HG03045 (cell line): Measurements from ENCODE around the gene SENP2.
"Not testable (repeated sequence)": the region's sequence is repeated elsewhere in the genome, so short reads cannot be mapped to it uniquely, and the experiment has no call there.

Experiments
- ATAC-seq: cut with Tn5 transposase; IDR thresholded peaks from one replicate; pipeline ENCODE4 v1.9.1; 2021; ENCODE audit warnings: mild to moderate bottlenecking, moderate library complexity; ENCODE audit not compliant: unreplicated experiment

The SENP2 gene

DNA sequence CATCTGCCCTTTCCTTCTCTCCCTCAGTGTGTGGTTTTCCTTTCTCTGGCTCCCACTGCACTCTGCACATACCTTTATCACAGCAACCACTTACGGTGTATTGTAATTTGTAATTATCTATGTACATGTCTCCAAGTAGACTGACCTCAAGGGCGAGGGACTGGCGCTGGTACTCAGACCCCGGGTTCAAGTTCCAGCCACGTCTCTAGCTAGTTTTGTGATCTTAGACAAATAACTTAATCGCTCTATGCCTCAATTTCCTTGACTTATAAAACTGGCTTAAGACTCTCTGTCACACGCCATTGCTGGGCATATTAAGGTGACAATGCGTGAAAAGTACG is 607 bp upstream of the SENP2 start:
- no peak for ATAC-seq

- no peak for ATAC-seq
These were observed 568 bp downstream of the SENP2 start for GRCh38 chr3:185586686-185587039.

DNA sequence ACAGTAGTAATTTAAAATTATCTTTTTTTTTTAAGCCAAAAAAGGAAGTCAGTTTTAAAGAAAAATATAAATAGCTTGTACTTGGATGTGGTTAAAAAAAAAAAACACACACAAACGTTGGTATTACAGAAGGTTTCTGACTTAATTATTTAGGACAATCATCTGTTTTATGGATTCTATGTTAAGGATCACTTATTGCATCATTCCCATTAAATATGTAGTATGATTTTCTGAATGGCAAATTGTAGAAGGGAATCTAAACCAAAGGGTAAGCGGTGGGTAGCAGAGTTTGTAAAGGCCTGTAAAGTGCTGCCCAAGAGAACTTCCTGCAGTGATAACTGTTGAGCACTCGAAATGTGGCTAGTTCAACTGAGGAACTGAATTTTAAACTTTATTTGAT is 8.0 kb downstream of the SENP2 start:
- no peak for ATAC-seq

DNA sequence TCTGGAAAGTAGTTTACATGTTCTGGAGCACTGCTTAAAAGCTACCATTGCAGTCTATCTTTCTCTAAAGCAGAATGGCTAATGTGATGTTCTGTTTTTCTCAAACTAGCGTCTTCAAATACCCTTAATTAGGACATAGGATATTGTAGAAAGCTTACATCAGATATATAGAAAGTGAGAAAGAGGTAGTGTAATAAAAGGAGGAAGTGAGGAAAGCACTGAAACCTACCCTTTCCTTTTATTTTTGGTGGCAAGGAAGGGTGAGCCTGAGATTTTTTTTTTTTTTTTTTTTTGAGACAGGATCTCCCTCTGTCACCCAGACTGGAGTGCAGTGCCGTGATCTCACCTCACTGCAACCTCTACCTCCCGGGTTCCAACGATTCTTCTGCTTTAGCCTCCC is 9.4 kb downstream of the SENP2 start:
- no peak for ATAC-seq

DNA sequence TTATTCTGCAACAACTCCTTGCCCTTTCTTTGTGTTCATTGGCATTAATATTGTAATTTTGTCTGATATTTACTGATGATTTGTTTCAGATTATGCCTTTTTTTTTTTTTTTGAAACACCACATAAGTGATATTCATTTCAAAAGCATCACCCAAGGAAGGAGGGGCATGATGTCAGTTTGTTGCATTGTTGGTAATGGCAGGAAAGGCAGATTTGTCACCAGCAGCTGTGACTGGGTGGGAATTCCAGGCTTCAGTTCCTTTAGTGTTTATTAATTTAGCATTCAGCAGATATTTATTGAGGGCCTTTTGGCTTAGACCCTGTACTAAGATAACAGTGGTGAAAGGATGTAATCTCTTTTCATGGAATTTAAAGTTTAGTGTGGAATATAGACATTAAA is 19.5 kb downstream of the SENP2 start:
- no peak for ATAC-seq

DNA sequence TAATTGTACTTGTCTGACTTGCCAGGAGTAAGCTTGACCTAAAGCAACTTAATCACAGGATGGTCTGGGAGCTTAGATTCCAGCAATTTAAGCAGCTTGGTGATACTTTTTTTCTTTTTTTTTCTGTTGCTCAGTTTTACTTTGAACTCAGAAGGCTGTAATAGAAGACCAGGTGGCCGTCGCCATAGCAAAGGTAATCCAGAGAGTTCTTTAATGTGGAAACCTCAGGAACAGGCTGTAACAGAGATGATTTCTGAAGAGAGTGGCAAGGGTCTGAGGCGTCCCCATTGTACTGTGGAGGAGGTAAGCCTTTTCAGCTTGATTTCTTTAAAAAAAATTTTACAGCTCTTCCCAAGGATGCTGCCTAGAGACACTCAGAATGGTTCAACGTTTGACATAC is 20.1 kb downstream of the SENP2 start:
- no peak for ATAC-seq

GRCh38 chr3:185613016-185613415 is 26.9 kb downstream of the SENP2 start:
- no peak for ATAC-seq

GRCh38 chr3:185623939-185624665 is 38.0 kb downstream of the SENP2 start:
- no peak for ATAC-seq

DNA sequence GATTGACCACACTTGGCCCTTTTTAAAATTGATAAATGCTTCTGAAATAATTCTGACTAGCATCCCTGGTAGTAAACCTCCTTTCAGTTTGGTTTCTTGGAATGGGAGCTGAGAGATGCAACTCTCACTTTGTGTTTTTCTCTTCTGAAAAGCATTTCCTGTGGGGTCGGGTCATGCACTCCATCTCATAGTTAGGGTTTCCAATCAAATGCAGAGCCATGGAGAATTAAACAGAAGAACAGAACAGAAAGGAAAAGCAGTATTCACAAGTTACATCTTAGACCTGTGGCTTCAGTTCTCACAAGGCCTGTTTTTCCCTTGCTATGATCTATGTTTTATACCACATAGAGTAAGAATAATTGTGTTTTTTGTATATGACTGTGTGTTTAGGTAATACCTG is 39.7 kb downstream of the SENP2 start:
- ATAC-seq = no peak

DNA sequence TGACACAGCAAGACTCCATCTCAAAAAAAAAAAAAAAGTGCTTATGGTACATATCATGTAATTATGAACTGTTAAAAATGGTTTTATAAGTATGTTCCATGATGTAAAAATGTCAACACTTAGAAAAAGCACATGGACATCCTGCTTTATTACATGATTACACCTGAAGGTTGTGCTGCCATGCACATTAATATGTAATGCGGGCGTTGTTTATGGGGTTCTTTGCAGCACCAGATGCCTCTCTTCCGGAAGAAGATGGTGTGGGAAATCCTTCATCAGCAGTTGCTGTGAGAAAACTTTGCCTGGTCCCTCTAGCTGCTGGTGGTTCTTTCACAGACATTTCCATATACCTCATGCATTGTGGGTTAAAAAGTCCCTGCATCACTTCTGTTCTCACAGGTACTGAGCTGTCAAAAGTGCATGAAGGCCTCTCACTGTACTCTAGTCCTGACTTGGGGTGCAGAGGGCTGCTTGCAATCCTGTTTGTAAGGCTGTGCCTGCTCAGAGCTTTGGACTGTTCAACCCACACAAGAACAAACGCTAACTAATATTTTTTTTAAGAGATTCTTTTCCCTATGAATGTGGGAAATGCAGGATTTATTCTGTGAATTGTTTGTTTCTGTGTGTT is 43.6 kb downstream of the SENP2 start:
- ATAC-seq = no peak

DNA sequence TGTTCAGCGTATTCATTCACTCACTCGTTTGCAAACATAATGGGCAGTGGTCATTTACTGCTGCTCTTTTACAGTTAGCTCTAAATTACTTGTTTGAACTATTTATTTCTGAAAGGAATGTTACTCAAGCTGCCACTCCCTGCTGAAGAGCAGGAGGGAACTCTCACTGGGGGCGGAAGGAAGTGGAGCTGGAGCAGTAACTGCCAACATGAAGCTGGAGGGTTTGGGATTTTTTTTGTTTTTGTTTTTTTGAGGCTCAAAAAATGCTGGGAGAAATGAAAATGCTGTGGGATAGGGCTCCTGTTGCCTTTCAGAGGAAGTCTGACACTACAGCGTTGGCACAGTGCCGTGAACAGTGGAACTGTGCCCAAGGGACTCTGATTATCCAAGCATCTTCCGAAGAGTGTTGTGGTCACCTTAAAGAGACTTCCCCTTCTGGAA is 44.1 kb downstream of the SENP2 start:
- no peak for ATAC-seq

GRCh38 chr3:185631108-185631507 is 45.0 kb downstream of the SENP2 start:
- ATAC-seq = no peak

- ATAC-seq = no peak
These were observed 45.6 kb downstream of the SENP2 start for GRCh38 chr3:185631508-185632206.

DNA sequence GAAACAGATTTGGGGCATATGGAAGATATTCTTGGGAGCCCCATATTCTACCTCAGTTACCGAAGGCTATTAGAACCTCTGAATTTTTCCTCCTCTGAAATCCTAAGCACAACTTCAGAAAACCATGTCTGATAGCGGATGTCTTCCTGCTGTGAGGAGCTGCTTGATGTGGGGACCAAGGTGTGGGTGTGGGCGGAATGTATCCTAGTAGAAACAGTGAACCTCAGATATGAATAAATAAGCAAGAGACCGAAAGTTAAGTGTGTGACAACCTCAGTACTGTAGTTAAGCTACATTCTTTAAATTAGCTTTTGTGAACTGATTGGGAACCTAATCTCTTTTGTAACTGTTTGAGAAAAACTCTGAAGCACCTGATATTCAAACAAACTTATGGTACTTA is 46.9 kb downstream of the SENP2 start:
- no peak for ATAC-seq

- ATAC-seq = no peak
These were observed 51.3 kb downstream of the SENP2 start for GRCh38 chr3:185637388-185637787.

DNA sequence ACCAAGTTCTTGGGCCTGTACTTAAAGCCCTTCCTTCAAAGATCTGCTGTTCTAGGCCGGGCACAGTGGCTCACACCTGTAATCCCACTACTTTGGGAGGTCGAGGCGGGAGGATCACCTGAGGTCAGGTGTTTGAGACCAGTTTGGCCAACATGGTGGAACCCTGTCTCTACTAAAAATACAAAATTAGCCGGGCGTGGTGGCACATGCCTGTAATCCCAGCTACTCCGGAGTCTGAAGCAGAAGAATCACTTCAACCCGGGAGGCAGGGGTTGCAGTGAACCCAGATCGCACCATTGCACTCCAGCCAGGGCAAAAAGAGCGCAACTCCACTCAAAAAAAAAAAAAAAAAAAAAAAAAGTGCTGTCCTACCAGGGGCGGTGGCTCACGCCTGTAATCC is 52.6 kb downstream of the SENP2 start:
- ATAC-seq = not testable (repeated sequence)

GRCh38 chr3:185639632-185640206 is 53.6 kb downstream of the SENP2 start:
- no peak for ATAC-seq

- ATAC-seq = no peak
These were observed 54.2 kb downstream of the SENP2 start for GRCh38 chr3:185640308-185640707.

GRCh38 chr3:185645191-185645590 is 59.1 kb downstream of the SENP2 start:
- ATAC-seq = not testable (repeated sequence)

GRCh38 chr3:185645596-185646381 is 59.7 kb downstream of the SENP2 start:
- ATAC-seq = no peak
